K562 (cell line): Measurements from ENCODE around the gene GOLGA2.

ENCODE experiments used
- BDP1 ChIP-seq: IDR thresholded peaks from 3 replicates; pipeline ENCODE4 v1.6.1; 2011; ENCODE audit not compliant: insufficient read length, insufficient read depth
- HLTF ChIP-seq: fragments of 450-650 bp; IDR thresholded peaks from 2 replicates; pipeline ENCODE4 v1.6.1; 2016
- IRF2 ChIP-seq: sonication (generic); formaldehyde crosslinking; IDR thresholded peaks from 2 replicates; pipeline ENCODE4 v1.8.1; 2022; ENCODE audit warnings: mild to moderate bottlenecking, missing genetic modification reagents
- L3MBTL2 ChIP-seq: fragments of 450-650 bp; IDR thresholded peaks from 2 replicates; pipeline ENCODE4 v1.6.1; 2016; ENCODE audit warnings: mild to moderate bottlenecking, moderate library complexity
- RFX1 ChIP-seq: fragments of 450-650 bp; IDR thresholded peaks from 2 replicates; pipeline ENCODE4 v1.6.1; 2016; ENCODE audit warnings: mild to moderate bottlenecking, moderate library complexity
- TAF1 ChIP-seq: IDR thresholded peaks from 2 replicates; pipeline ENCODE4 v1.6.1; 2011; ENCODE audit warnings: mild to moderate bottlenecking, low read length, moderate library complexity; ENCODE audit not compliant: insufficient read depth, control insufficient read depth, severe bottlenecking; ENCODE audit errors: extremely low read depth
- ZBTB17 ChIP-seq: fragments of 450-650 bp; formaldehyde crosslinking; IDR thresholded peaks from 2 replicates; pipeline ENCODE4 v1.4.0; 2020; ENCODE audit warnings: mild to moderate bottlenecking
- ZKSCAN1 ChIP-seq: fragments of 150-350 bp; IDR thresholded peaks from 2 replicates; pipeline ENCODE4 v1.6.1; 2016; ENCODE audit warnings: low read depth, low read length
- TF ChIP-seq, protein P1 (sequence below), 3 experiments: IDR thresholded peaks in 2 of 3; conservative IDR thresholded peaks in 1 of 3; 2 replicates each; pipeline ENCODE4 v1.5.1; 2011 to 2012; ENCODE audit warnings: low read length in 3 of 3, mild to moderate bottlenecking in 3 of 3, control low read depth in 2 of 3, improper control_type of control experiment in 1 of 3, inconsistent platforms in 1 of 3, low read depth in 1 of 3, mixed read lengths in 1 of 3, moderate library complexity in 1 of 3; ENCODE audit not compliant: insufficient read depth in 2 of 3
- TF ChIP-seq, protein P2 (sequence below): fragments of 250-450 bp; sonication (Bioruptor Pico); IDR thresholded peaks from 2 replicates; pipeline ENCODE4 v1.8.0; 2021; ENCODE audit warnings: moderate library complexity, mild to moderate bottlenecking, inconsistent platforms
- TF ChIP-seq, protein P3 (sequence below): fragments of 250-450 bp; sonication (Bioruptor Pico); IDR thresholded peaks from 2 replicates; pipeline ENCODE4 v1.5.1; 2021; ENCODE audit warnings: mild to moderate bottlenecking
- TF ChIP-seq, protein P4 (sequence below), 3 experiments: fragments of 200-800 bp in 1 of 3; fragments of 250-450 bp in 1 of 3; fragments of 450-650 bp in 1 of 3; sonication (Bioruptor Pico) in 1 of 3; sonication (Bioruptor generic) in 1 of 3; formaldehyde crosslinking in 1 of 3; IDR thresholded peaks; 2 replicates each; pipeline versions ENCODE4 v1.6.1 to v1.8.0; 2016 to 2022; ENCODE audit warnings: mild to moderate bottlenecking in 2 of 3, missing genetic modification characterization in 2 of 3, missing compliant biosample characterization in 1 of 3, moderate library complexity in 1 of 3

DNA sequence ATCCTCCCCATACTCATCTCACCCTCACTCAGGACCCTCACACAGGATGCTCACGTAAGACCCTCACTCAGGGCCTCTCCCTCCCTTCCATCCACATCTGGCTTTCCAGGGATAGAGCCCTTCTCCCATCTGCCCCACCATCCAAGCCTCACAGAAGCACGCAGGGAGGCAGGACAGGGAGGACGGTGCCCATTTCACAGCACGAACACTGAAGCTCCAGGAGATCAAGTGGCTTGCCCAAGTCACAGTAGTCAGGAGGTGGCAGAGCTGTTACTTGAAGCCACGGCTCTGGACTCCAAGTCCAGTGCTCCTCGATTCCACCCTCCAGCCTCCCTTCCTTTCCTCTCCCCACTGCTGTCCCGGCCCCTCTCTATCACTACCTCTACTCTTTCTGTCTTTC lies 50.9 kb downstream of the GOLGA2 start:
- no peak for TF ChIP-seq TAF1
- TF ChIP-seq ZKSCAN1 = no peak
- TF ChIP-seq, protein P1, sequence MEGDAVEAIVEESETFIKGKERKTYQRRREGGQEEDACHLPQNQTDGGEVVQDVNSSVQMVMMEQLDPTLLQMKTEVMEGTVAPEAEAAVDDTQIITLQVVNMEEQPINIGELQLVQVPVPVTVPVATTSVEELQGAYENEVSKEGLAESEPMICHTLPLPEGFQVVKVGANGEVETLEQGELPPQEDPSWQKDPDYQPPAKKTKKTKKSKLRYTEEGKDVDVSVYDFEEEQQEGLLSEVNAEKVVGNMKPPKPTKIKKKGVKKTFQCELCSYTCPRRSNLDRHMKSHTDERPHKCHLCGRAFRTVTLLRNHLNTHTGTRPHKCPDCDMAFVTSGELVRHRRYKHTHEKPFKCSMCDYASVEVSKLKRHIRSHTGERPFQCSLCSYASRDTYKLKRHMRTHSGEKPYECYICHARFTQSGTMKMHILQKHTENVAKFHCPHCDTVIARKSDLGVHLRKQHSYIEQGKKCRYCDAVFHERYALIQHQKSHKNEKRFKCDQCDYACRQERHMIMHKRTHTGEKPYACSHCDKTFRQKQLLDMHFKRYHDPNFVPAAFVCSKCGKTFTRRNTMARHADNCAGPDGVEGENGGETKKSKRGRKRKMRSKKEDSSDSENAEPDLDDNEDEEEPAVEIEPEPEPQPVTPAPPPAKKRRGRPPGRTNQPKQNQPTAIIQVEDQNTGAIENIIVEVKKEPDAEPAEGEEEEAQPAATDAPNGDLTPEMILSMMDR (IDR thresholded peaks at IDR 0.05 in 2 of 3, conservative IDR thresholded peaks at IDR 0.05 in 1 of 3; ENCODE audit: insufficient read depth in 2 of 3, low read depth in 1 of 3, low read length in 3 of 3) = no peak
- TF ChIP-seq, protein P2, sequence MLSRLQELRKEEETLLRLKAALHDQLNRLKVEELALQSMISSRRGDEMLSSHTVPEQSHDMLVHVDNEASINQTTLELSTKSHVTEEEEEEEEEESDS (CRISPR knock-in tag) = no peak
- no peak for TF ChIP-seq RFX1
- TF ChIP-seq L3MBTL2 = no peak
- TF ChIP-seq, protein P3, sequence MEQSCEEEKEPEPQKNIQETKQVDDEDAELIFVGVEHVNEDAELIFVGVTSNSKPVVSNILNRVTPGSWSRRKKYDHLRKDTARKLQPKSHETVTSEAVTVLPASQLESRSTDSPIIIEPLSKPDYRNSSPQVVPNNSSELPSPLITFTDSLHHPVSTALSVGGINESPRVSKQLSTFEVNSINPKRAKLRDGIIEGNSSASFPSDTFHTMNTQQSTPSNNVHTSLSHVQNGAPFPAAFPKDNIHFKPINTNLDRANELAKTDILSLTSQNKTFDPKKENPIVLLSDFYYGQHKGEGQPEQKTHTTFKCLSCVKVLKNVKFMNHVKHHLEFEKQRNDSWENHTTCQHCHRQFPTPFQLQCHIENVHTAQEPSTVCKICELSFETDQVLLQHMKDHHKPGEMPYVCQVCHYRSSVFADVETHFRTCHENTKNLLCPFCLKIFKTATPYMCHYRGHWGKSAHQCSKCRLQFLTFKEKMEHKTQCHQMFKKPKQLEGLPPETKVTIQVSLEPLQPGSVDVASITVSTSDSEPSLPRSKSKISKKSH = no peak
- TF ChIP-seq HLTF = no peak
- TF ChIP-seq IRF2 (CRISPR knock-in tag) = no peak
- no peak for TF ChIP-seq ZBTB17 (CRISPR knock-in tag)
- TF ChIP-seq, protein P4, sequence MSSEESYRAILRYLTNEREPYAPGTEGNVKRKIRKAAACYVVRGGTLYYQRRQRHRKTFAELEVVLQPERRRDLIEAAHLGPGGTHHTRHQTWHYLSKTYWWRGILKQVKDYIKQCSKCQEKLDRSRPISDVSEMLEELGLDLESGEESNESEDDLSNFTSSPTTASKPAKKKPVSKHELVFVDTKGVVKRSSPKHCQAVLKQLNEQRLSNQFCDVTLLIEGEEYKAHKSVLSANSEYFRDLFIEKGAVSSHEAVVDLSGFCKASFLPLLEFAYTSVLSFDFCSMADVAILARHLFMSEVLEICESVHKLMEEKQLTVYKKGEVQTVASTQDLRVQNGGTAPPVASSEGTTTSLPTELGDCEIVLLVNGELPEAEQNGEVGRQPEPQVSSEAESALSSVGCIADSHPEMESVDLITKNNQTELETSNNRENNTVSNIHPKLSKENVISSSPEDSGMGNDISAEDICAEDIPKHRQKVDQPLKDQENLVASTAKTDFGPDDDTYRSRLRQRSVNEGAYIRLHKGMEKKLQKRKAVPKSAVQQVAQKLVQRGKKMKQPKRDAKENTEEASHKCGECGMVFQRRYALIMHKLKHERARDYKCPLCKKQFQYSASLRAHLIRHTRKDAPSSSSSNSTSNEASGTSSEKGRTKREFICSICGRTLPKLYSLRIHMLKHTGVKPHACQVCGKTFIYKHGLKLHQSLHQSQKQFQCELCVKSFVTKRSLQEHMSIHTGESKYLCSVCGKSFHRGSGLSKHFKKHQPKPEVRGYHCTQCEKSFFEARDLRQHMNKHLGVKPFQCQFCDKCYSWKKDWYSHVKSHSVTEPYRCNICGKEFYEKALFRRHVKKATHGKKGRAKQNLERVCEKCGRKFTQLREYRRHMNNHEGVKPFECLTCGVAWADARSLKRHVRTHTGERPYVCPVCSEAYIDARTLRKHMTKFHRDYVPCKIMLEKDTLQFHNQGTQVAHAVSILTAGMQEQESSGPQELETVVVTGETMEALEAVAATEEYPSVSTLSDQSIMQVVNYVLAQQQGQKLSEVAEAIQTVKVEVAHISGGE (CRISPR knock-in tag; IDR thresholded peaks at IDR 0.05) = no peak
- TF ChIP-seq BDP1 = no peak
